ENCODE results near the gene PHLDA2. TPM values are rescaled to one million over a fixed set of nuclear protein-coding genes. Genes with fewer than 3 reads are reported as not detected.

Gene PHLDA2
- total and polyA plus RNA-seq, 2 donors from 2014 or later, result 9.0 to 19.7 TPM

DNA sequence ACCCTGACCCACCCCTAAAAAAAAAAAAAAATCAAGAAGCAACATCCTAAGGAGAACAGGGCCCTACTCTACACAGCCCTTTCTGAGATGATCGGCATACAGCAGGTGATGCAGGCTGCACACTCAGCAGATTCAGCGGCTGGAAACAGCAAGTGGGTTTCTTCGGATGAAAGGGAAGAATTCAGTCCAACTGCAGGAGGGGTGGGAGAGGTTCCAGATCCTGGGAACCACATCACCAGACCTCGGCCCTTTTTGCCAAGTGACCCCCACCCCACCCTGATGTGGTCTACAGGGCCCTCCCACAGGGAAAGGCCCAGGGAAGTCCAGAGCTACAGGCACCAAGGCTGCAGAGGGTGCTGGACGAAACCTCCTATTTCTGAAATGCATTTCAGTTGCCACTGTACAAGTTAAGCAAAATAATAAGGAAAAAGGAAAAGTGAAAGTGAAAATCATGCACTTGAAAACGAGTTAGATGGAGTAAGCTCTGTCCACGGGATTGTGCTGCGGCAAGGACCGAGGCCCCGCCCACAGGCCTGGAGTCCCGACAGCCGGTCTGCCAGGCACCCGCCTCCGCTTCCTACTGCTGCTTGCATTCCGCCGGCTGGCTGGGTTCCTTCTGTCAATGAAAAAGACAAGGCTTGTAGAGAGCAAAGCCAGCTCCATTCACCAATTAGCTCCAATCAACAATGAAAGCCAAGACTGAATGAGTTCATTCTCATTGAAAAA lies 16.0 kb upstream of the PHLDA2 start:
- peaks cover 0 to 25% (median 12%) of the 10 kb centered on the region in 3 donors for H3K4me1 ChIP-seq (ENCODE audit: control insufficient read depth in 2 of 3, insufficient read depth in 2 of 3, low read depth in 1 of 3, low read length in 3 of 3)
- peak overlapping the region in 1 of 3 donors; percentile 53 for H3K4me3 ChIP-seq (ENCODE audit: low read length in 3 of 3)
- H3K27me3 ChIP-seq (ENCODE audit: control insufficient read depth, insufficient read depth, low read length), result no peaks in the 10 kb centered on the region
- H3K36me3 ChIP-seq (ENCODE audit: control insufficient read depth in 2 of 3, insufficient read depth in 3 of 3, low read length in 3 of 3), result peaks cover 0 to 34% (median 7%) of the 10 kb centered on the region in 3 donors
- H3K9ac ChIP-seq (ENCODE audit: low read length in 3 of 3), result no peak overlapping the region
- TF ChIP-seq, protein P1, sequence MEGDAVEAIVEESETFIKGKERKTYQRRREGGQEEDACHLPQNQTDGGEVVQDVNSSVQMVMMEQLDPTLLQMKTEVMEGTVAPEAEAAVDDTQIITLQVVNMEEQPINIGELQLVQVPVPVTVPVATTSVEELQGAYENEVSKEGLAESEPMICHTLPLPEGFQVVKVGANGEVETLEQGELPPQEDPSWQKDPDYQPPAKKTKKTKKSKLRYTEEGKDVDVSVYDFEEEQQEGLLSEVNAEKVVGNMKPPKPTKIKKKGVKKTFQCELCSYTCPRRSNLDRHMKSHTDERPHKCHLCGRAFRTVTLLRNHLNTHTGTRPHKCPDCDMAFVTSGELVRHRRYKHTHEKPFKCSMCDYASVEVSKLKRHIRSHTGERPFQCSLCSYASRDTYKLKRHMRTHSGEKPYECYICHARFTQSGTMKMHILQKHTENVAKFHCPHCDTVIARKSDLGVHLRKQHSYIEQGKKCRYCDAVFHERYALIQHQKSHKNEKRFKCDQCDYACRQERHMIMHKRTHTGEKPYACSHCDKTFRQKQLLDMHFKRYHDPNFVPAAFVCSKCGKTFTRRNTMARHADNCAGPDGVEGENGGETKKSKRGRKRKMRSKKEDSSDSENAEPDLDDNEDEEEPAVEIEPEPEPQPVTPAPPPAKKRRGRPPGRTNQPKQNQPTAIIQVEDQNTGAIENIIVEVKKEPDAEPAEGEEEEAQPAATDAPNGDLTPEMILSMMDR (IDR thresholded peaks at IDR 0.05; ENCODE audit: borderline replicate concordance, extremely low read depth, insufficient read depth), result no peak
- peak; percentile 97 for FAIRE-seq
- intact Hi-C loops (cut with DNase I), result no loop called here
- DNase-seq, result peak; percentile 74 to 97 (median 81)
- H3K27ac ChIP-seq (ENCODE audit: low read depth in 2 of 2, low read length in 2 of 2), result peak overlapping the region; percentile 40 to 67
- H3K9me3 ChIP-seq (ENCODE audit: control insufficient read depth in 2 of 3, insufficient read depth in 1 of 3, low read length in 3 of 3), result no peaks in the 10 kb centered on the region

DNA sequence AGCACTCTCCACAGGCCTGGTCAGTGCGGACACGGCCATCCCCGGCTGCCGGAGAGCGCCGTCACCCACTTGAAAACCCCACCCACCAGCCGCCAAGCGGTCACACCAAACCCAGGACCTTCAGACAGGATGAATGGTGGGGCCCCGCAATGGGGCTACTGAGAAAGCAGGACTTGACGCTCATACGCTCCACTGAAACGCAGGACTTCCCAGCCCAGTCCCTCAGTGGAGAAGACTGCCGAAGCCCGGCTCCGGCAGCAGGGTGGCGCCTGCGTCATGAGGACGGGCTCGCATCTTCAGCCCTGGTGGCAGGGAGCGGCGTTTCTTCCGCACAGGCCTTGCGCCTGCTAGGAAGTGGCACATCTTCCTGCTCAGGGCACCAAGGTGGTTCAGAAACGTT lies 15.3 kb upstream of the PHLDA2 start:
- H3K27ac ChIP-seq (ENCODE audit: low read depth in 2 of 2, low read length in 2 of 2), result no peak overlapping the region
- DNase-seq, result peak in 1 of 5 donors; percentile 79
- intact Hi-C loops (cut with DNase I), result no loop called here
- H3K4me3 ChIP-seq (ENCODE audit: low read length in 3 of 3), result no peak overlapping the region
- no peak overlapping the region for H3K9ac ChIP-seq (ENCODE audit: low read length in 3 of 3)
- peaks cover 0 to 29% (median 18%) of the 10 kb centered on the region in 3 donors for H3K4me1 ChIP-seq (ENCODE audit: control insufficient read depth in 2 of 3, insufficient read depth in 2 of 3, low read depth in 1 of 3, low read length in 3 of 3)
- H3K27me3 ChIP-seq (ENCODE audit: control insufficient read depth, insufficient read depth, low read length), result no peaks in the 10 kb centered on the region
- no peak for FAIRE-seq
- H3K36me3 ChIP-seq (ENCODE audit: control insufficient read depth in 2 of 3, insufficient read depth in 3 of 3, low read length in 3 of 3), result peaks cover 0 to 28% (median 5%) of the 10 kb centered on the region in 3 donors
- H3K9me3 ChIP-seq (ENCODE audit: control insufficient read depth in 2 of 3, insufficient read depth in 1 of 3, low read length in 3 of 3), result no peaks in the 10 kb centered on the region
- TF ChIP-seq, protein P1 (IDR thresholded peaks at IDR 0.05; ENCODE audit: borderline replicate concordance, extremely low read depth, insufficient read depth), result no peak

DNA sequence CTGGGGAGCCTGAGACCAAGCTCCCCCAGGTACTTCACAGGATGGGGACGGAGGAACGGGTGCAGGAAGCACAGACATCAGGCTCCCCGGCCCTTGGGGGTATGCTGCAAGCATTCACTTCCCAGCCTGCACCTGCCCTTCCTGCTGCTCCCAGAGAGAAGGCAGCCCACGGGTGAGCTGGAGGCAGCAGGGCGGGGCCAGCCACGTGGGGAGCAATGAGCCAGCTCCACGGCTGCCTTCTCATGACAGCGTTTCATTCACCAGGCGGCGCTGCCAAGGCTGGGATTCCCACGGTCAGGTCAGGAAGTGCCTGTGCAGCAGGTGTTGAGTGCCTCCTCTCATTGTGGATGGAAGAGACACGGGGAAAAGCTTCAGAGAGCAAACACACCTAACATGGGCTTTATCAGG lies 14.5 kb upstream of the PHLDA2 start:
- no peak overlapping the region for H3K9ac ChIP-seq (ENCODE audit: low read length in 3 of 3)
- intact Hi-C loops (cut with DNase I), result no loop called here
- H3K4me3 ChIP-seq (ENCODE audit: low read length in 3 of 3), result no peak overlapping the region
- TF ChIP-seq, protein P1 (IDR thresholded peaks at IDR 0.05; ENCODE audit: borderline replicate concordance, extremely low read depth, insufficient read depth), result no peak
- FAIRE-seq (no peak), DNase-seq (peak in 2 of 5 donors; percentile 67 to 90)
- peaks cover 0 to 29% (median 18%) of the 10 kb centered on the region in 3 donors for H3K4me1 ChIP-seq (ENCODE audit: control insufficient read depth in 2 of 3, insufficient read depth in 2 of 3, low read depth in 1 of 3, low read length in 3 of 3)
- H3K36me3 ChIP-seq (ENCODE audit: control insufficient read depth in 2 of 3, insufficient read depth in 3 of 3, low read length in 3 of 3), result peaks cover 0 to 19% (median 1%) of the 10 kb centered on the region in 3 donors
- no peak overlapping the region for H3K27ac ChIP-seq (ENCODE audit: low read depth in 2 of 2, low read length in 2 of 2)
- no peaks in the 10 kb centered on the region for H3K27me3 ChIP-seq (ENCODE audit: control insufficient read depth, insufficient read depth, low read length)
- no peaks in the 10 kb centered on the region for H3K9me3 ChIP-seq (ENCODE audit: control insufficient read depth in 2 of 3, insufficient read depth in 1 of 3, low read length in 3 of 3)
